RCC 7860 (cell line): ENCODE results near the gene PRELP.
"Not testable (repeated sequence)": the region's sequence is repeated elsewhere in the genome, so short reads cannot be mapped to it uniquely, and the experiment has no call there.

Source experiments
- DNase-seq: peaks from one replicate; pipeline ENCODE4 v3.0.0-alpha.2; 2015; ENCODE audit warnings: low spot score
- FAIRE-seq: peaks from 2 replicates; lab custom pipeline; 2012; peaks lifted over from hg19 to GRCh38; lab: Jason Lieb, UNC

The PRELP gene

DNA sequence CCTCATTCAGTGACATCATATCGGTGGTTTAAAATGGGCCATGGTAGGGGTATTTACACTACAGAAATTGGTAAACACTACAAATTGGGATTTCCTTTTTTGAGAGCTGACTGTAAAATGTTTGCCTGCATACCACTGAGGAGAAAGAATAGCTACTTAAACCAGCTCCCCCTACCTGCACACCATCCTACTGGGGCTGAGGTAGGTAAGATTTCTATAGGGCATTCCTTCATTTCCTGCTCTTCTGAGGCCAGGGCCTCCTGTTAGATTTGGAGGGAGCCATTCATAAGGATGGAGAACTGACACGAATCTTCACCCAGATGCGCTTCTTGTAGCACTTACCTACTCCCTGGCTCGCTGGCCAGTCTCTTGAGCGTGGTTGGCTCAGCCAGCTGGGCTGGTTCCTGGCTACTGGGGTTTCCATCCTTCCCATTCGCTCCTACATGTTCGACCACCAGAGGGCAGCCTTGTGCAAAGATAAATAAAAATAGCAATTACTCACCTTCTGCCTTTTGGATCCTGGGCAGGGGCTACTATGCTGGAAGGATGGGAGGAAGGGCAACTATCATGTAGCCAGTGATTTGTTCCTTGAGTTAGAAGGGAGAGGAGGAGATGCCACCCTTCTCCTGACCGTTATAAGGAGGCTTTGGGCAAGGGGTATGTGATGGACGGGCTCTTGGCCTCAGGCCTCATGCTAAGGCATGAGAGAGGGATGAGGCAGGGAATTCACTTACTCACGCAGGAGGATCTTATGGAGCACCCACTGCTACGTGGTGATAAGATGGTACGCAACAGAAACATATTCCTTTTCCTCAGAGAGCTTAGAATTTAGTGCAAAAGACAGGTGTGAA is 29.0 kb downstream of the PRELP start:
- DNase-seq (peak; percentile 70), FAIRE-seq (peak; percentile 38)

DNA sequence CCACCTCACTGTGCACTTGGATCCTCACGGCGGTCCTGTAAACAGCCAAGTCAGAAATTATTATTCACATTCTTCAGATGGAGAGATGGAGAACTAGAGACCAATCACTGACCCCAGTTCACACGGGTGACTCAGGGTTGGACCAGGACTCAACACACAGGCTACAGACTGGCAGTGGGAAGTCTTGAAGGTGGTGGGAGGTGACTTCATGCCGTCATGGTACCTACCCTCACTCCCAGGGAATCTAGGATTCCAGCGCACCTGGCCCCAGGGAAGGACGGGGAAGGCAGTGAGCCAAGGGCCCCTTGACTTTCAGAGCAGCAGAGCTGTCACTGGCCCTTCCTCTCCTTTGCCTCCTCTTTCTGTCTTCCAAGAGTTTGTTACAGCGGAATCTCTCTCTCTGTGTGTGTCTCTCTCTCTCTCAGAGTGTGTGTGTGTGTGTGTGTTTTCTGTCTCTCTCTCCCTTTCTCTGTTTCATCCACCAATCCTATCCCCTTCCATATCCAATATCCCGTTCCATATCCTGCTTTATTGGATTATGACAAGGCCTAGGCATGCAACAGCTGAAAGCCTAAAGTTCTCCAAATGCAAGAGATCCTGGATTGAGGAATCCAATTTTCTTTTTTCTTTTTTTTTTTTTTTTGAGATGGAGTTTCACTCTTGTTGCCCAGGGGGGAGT is 30.1 kb downstream of the PRELP start:
- FAIRE-seq (no peak), DNase-seq (no peak)

DNA sequence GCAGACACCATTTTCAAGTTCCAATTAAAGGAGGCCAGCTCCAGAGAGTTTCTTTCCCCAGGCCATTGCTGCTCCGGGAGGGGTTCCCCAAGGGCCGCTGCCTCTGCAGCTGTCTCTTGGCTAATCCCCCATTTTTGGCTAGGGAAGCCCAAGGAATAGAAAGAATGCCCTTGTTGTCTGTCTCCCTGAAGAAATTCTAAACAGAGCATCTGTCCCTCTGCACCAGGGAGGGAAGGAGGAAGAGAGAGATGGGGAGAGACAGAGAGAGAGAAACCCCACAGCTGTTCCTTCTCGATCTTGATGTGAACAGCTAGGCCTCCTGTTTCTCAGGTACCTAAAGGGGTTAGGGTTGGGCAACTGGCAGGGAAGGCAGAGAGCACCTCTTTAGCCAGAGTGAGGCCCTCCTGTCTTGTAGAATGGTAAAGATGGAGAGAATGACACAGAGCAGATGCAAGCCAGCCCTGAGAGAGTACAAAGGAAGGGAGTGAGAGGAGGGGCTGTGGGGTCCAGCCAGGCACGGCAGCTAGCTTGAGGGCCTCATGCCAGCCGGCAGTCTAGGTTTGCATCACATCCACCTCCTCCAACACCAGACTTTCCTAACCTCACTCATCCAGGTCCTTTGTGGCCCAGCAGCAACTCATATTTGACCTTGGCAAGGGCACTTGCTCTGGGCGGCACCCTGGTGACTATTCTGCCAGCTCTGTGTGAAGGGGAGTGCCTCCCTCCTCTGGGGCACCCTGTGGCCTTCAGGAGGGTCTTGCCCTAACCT is 31.4 kb downstream of the PRELP start:
- FAIRE-seq, result no peak

DNA sequence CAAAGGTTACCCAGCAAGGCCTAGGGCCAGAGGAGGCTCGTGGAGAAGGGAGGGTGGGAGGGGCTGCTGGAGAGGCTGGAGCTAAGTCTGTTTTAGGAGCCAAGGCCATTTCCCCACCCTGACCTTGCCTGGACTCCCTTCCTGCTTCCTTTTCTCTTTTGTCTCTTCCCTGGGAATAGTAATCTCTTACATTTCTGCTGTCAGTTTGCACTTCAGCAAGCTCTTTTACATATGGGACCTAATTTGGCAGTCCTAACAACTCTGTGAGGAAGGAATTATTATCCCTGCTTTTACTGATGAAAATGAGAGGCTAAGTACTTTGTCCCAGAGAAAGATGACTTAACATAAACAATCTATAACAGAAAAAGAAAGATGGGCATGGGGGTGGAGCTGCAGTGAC is 32.2 kb downstream of the PRELP start:
- DNase-seq, result no peak
- FAIRE-seq, result no peak

More for the DNA sequence above, 31.4 kb downstream of the PRELP start:
- DNase-seq, result peak; percentile 62

DNA sequence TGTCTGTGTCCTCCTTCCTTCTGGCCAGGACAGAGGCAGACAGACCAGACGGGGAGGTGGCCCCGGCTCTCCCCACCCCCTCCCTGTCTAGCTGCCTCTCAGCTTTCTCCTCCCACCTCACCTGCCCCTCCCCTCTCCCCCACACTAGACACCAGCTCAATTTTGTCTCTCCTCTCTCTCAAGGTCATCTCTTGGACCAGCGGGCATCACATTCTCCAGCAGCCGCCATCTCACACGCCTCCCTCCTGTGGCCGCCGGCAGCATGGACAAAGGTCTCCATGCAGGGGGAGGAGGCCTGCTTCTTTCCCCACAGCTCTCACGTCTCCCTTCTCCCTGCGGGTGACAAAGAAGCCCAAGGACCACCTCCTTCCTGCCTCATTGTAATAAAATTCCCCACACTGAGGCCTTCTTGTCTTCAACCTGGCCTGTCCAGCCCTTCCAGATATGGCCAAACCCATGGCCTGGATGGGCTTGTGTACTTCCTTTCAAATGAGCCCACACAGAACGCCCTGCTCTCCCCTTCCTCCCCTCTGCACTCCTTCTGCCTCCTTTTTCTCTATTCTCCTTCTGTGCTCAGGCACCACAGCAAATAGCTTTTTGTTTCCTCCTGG is 33.0 kb downstream of the PRELP start:
- FAIRE-seq, result no peak
- no peak for DNase-seq

DNA sequence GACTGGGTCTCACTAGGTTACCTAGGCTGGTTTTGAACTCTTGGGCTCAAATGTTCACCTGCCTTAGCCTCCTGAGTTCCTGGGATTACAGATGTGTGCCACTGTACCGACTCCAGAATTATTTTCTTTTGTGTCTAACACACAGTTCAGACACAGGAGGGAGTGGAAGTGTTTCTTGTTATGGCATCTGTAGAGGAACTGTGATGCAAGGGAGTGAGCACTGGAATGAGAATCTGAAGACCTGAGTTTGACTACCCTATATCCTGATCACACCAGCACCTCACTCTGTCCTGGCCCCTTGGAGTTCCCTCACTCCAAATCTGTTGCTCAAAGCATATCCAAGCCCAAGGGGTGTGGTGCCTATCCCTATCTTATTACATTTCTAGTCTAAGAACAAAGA is 33.5 kb downstream of the PRELP start:
- no peak for FAIRE-seq
- no peak for DNase-seq

DNA sequence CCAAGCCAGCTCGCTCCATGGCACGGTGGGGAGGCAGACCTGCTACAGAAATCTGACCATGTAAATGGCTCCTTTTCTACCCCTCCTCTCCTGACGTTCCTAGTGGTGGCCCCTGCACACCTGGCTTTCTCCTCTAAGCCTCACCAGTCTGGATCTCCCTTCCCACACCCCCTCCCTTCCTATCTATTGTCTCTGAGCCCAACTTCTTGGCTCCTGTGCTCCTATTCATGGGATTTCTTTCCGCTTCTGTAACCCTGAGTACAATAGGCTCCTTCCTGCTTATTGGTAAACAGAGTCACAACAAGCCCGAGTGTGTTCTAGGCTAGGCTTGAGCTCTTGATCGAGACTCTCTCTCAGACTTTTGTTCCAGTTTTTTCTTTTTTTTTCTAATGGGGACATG is 35.9 kb downstream of the PRELP start:
- no peak for FAIRE-seq
- DNase-seq, result no peak

DNA sequence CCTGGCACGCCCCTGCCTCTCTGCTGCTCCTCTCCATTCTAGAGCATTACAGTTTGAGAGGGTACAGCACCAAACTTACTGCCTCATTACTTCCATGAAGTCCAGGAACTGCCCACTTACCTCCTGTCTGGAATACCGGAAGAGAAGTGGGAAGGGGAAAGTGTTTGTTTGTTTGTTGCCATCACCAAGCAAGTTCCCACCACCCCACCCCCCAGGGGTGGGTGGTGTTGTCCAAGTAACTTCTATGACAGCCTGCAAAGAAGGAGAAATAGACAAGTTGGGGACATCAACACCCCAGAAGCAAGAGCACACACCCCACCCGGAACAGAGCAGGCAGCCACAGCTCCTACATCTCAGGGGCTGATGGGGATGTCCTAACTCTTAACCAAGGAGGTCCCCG is 36.3 kb downstream of the PRELP start:
- no peak for DNase-seq
- no peak for FAIRE-seq

DNA sequence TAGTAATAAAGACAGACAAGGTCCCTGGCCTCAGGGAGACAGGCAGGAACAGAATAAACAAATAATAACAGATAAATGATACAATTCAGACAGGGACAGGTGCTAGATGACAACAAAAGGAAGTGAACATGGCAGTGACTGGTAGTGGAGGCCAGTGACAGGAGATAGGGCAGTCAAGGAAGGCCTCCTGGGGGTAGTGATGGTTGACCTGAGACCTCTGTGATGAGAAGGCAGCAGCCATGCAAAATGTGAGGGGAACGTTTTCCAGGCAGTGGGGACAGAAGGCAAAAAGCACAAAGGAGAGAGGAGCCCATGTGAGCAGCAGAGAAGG is 36.9 kb downstream of the PRELP start:
- DNase-seq (no peak), FAIRE-seq (no peak)

DNA sequence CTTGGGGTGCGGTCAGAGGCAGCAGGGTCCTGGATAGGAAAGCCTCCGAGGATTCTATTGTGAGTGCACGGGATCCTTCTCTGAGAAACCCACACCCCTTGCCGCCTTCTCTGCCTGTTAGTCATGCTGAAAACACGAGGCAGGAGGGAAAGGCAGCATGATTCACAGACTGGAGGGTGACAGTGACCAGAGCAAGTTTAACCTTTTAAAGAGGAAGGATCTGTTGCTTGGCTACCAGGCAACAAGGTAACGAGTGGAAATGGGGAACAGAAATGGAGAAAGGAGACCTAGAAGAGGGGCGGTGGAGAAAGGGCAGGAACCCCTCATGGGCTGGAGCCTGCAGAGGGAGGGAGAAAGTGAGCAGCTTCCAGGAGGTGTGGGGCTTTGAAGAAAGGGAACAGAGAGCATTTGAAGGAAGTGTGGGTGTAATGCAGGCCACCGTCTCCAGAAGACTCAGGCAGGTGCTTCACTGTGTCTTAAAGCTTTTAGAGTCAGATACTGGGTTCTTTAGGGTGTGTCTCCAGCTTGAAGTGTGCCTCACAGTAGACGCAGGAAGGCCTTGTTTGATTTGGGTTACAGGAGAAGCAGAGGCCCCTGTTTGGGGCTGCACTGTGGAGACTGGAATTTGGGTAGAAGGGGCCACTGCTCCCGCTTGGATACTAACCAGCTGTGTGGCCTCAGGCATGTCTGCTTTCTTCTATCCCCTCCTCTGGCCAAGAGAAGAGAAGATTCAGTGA is 37.4 kb downstream of the PRELP start:
- peak; percentile 98 for DNase-seq
- peak; percentile 95 for FAIRE-seq

DNA sequence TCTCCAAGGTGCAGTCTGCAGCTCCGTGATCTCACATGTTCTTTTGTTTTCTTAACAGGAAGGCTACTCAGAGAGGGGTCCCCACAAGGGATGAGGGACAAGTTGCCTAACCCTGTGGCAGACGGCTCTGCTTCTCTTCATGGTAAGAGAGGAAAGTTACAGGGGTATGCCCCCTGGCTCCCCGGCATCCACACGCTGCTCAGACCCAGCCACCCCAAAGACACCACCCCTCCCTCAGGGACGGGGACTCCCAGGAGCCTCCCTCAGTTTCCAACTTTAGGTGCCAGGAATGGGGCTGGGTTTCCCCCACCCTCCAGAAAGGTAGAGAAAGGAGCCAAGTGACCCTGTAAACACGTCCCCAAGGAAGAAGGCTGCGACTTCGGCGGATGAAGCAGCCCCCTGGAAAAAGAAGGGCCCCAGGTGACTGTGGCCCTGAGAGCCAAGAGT is 38.0 kb downstream of the PRELP start:
- DNase-seq, result no peak
- FAIRE-seq, result no peak

DNA sequence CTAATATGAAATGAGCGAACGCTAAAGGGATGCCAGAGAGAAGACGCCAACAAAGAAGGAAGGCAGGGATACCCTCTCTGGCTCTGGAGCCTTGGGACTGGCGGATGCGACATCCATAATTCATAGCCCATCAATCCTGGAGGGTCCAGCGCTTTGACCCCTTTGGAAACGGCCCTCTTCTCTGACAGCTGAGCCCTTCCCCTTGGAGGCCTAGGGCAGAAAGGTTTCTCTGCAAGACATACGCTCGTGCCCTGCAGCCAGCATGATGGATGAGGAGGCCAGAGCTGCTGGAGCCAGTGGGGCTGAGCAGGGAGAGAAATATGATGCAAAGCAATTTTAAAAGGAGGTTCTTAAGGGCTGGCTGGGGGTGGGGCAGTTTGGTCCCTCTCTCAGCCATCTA is 40.6 kb downstream of the PRELP start:
- DNase-seq (no peak), FAIRE-seq (no peak)

DNA sequence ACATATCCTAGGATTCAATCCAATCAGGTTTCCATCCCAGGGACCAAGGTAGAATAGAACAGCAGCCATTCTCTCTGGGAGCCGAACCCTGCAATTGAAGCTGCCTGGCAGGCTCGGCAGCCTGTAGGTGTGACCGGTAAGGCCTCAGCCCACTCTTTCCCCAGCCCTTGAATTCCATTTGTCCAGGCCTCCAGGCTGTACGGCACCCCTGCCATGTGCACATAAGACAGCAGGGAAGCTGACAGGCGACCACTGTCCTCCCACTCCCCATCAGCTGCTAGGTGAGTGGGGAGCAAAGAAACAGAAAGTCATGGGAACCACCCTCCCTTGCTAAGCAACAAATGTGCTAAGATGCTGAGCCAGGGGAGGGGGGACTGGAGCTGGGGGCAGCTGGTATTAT is 41.3 kb downstream of the PRELP start:
- no peak for DNase-seq
- FAIRE-seq, result no peak

DNA sequence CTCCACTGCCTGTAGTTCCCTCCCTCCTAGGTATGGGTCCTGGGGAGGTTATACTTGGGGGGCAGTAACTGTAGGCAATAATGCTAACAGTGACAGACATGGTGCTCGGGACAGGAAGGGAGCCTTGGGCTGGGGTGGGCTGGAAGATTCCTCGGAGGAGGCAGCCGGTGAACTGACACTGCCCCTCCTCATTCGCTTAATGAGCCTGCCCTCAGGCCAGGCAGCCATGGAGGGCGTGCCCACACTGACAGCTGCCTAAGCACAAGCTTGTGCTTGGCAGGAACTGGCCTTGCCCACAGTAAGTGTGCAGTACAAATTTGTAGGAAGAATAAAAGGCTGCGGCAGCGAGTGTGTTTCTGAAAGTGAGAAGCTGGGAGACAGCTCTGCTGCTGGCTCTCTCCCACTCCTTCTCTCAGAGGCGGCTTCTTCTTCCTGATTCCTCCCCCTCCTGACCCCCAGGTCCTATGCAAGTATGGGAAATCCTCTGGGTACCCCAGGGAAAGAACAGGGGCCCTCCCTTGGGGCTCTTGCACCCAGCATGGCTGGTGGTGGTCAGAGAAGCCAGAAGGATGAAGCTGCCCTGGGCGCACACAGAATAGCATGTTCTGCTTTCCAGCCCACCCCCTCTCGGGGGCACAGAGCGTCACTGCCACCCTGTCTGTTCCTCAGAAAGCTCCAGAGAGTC is 42.0 kb downstream of the PRELP start:
- FAIRE-seq, result no peak
- no peak for DNase-seq

DNA sequence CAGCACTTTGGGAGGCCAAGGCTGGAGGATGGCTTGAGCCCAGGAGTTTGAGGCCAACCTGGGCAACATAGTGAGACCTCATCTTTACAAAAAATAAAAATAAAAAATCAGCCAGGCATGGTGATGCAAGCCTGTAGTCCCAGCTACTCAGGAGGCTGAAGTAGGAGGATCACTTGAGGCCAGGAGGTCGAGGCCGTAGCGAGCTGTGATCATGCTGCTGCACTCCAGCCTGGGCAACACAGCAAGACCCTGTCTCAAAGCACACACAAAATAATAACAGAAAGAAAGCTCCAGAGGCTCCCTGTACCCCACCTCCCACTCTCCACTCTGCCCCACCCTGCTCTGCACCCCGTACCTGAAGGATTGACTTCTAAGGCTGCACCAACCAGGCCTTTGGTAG is 42.5 kb downstream of the PRELP start:
- DNase-seq, FAIRE-seq: not testable (repeated sequence)

DNA sequence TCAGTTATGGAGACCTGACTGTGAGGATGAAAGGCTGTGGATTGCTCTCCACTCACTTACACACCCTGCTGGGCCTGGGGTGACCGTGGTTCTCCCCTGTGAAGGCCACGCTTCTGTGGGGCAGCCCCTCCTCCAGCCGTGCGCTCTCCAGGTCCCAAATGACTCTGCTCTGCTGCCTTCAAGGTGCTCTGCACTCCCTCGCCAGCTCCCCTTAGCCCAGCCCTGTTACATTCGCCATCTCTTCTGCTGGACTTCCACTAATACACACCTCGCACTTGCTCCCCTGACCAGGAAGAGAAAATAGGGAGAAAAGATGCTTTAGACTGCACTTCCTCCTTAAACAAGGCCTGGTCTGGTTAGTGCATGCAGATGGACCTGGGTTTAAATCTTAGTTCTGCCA is 42.9 kb downstream of the PRELP start:
- no peak for DNase-seq
- no peak for FAIRE-seq

DNA sequence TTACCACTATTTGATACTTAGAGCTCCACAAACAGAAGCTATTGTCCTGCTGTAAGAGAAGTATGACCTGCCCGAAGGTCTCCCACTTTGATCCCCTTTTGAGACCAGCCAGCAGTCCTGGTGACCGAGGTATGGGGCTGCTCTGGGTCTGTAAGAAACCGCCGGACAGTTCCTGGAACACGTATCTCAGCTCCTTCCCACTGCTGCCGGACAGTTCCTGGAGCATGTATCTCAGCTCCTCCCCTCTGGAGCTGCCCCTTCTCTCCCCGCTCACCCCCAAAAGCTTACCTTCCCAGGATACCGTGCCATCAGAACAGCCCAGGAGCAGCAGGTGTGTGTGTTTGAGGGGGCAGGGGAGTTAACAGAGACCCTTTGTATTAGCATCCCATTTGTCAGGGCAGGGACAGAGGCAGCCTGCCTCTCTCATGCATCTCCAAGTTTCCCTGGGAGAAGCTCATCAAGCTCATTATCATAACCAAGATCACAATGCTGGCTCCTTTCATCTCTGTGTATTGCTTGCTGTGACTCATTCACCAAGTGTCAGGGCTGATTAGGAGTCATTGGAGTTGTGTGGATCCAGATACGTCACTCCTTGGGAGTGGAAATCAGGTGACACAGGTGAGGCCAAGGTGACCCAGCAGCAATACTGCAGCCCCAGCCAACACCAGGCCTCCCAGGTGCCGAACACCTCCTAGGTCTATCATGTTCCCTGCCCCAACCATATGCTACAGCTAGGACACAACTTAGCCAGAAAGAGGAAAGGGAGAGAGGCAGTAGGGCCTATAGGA is 43.6 kb downstream of the PRELP start:
- no peak for DNase-seq
- no peak for FAIRE-seq

DNA sequence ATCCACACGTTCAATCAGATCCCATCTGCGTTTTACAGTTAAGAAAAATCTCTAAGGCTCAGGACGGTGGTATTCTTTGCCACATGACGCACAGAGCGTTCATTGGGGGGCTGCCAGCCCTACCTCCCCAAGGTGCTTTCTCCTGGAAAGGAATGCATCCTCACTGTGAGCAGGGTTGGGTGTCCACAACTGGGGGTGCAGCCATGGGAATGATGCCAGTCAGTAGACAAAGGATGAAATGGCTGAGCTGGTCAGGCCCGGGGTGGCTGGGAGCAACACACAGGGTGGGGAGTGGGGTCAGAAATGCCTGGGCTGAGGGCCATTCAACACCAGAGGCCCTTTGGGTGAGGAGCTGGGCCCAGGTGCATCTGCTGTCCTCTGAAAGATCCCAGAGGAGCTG is 44.3 kb downstream of the PRELP start:
- FAIRE-seq (no peak), DNase-seq (no peak)

DNA sequence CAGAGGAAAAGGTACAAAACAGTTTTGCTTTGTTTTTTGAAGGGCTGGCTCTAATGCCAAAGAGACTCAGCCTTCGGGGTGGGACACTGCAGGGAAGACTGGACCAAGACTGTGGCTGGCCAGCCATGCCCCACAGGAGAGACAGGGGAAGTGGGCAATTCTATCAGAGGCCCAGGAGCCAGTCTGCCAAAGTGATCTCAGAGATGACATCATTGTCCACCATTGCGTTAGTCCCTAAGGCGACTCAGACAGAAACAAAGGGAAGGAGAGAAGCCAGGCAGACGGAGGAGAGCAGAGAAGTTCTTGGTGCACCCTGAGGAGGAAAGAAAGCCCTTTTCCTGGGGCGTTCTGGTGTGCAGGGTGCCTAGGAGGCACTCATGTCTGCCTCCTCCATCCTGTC is 44.7 kb downstream of the PRELP start:
- DNase-seq (peak; percentile 68), FAIRE-seq (no peak)
